Embryonic facial prominence (tissue), 1 donor: ENCODE measurements around the gene NTRK3.

Source experiments
- DNase-seq: peaks from one replicate; pipeline ENCODE4 v3.0.0-alpha.2; 2016; ENCODE audit errors: extremely low spot score

The NTRK3 gene

GRCh38 chr15:88002706-88003105, 253.8 kb downstream of the NTRK3 start:
- DNase-seq: no peak

GRCh38 chr15:87998630-87999029, 257.9 kb downstream of the NTRK3 start:
- no peak for DNase-seq

- no peak for DNase-seq
These were observed 269.8 kb downstream of the NTRK3 start for GRCh38 chr15:87986776-87987175.

- DNase-seq: no peak
These were observed 271.1 kb downstream of the NTRK3 start for GRCh38 chr15:87985451-87985850.

- DNase-seq: no peak
These were observed 274.6 kb downstream of the NTRK3 start for GRCh38 chr15:87981969-87982368.

- DNase-seq: no peak
These were observed 278.6 kb downstream of the NTRK3 start for GRCh38 chr15:87977907-87978306.

- no peak for DNase-seq
These were observed 280.0 kb downstream of the NTRK3 start for GRCh38 chr15:87976552-87976951.

GRCh38 chr15:87973501-87974215, 282.9 kb downstream of the NTRK3 start:
- no peak for DNase-seq

- no peak for DNase-seq
These were observed 285.5 kb downstream of the NTRK3 start for GRCh38 chr15:87971076-87971475.

- no peak for DNase-seq
These were observed 288.6 kb downstream of the NTRK3 start for GRCh38 chr15:87967951-87968350.

GRCh38 chr15:87965304-87965703, 291.2 kb downstream of the NTRK3 start:
- DNase-seq: no peak

GRCh38 chr15:87962428-87962827, 294.1 kb downstream of the NTRK3 start:
- no peak for DNase-seq

- no peak for DNase-seq
These were observed 294.6 kb downstream of the NTRK3 start for GRCh38 chr15:87961851-87962420.

GRCh38 chr15:87959662-87960061, 296.9 kb downstream of the NTRK3 start:
- no peak for DNase-seq

GRCh38 chr15:87959080-87959479, 297.5 kb downstream of the NTRK3 start:
- DNase-seq: no peak

GRCh38 chr15:87955284-87955909, 301.1 kb downstream of the NTRK3 start:
- no peak for DNase-seq

- no peak for DNase-seq
These were observed 301.7 kb downstream of the NTRK3 start for GRCh38 chr15:87954793-87955192.

GRCh38 chr15:87952736-87953287, 303.7 kb downstream of the NTRK3 start:
- no peak for DNase-seq

- no peak for DNase-seq
These were observed 306.8 kb downstream of the NTRK3 start for GRCh38 chr15:87949575-87950223.

GRCh38 chr15:87949151-87949574, 307.4 kb downstream of the NTRK3 start:
- DNase-seq: no peak

- DNase-seq: no peak
These were observed 309.0 kb downstream of the NTRK3 start for GRCh38 chr15:87947560-87947959.

- DNase-seq: no peak
These were observed 311.3 kb downstream of the NTRK3 start for GRCh38 chr15:87945246-87945645.
